ENCODE results near the gene SLC16A1. TPM values are rescaled to one million over a fixed set of nuclear protein-coding genes. Genes with fewer than 3 reads are reported as not detected.

Gene SLC16A1
- total RNA-seq, 4 donors from 2014 or later, result 27.9 to 46.5 (median 36.9) TPM

DNA sequence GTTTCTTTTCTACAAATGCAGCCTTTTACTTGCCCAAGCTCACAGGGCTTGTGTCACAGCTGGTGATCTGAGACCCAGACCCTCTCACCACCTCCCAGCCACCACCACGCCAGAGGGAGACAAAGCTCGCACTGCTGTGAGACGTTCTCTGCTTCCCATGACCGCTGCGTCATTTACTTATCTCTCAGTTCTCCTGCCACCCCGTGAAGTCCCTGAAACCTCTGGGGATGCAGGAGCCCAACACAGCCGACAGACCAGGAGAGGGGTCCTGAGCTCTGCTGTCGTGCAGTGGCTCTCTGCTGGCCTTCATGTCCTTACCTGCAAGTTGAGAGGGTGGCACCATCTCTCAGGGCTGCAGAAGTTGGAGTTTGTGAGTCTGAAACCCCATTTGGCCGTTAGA lies 77.7 kb downstream of the SLC16A1 start:
- H3K36me3 ChIP-seq, result no peaks in the 10 kb centered on the region
- 50 to 58% methylated on average over 2 to 6 of the region's 9 CpGs for WGBS, 2 donors (ENCODE audit: low coverage in 1 of 2)
- H3K4me3 ChIP-seq, result no peak overlapping the region
- ATAC-seq, result no peak
- H3K4me1 ChIP-seq, result no peaks in the 10 kb centered on the region
- no peaks in the 10 kb centered on the region for H3K27me3 ChIP-seq
- H3K27ac ChIP-seq, result no peak overlapping the region
- no peaks in the 10 kb centered on the region for H3K9me3 ChIP-seq
- TF ChIP-seq, protein P1, sequence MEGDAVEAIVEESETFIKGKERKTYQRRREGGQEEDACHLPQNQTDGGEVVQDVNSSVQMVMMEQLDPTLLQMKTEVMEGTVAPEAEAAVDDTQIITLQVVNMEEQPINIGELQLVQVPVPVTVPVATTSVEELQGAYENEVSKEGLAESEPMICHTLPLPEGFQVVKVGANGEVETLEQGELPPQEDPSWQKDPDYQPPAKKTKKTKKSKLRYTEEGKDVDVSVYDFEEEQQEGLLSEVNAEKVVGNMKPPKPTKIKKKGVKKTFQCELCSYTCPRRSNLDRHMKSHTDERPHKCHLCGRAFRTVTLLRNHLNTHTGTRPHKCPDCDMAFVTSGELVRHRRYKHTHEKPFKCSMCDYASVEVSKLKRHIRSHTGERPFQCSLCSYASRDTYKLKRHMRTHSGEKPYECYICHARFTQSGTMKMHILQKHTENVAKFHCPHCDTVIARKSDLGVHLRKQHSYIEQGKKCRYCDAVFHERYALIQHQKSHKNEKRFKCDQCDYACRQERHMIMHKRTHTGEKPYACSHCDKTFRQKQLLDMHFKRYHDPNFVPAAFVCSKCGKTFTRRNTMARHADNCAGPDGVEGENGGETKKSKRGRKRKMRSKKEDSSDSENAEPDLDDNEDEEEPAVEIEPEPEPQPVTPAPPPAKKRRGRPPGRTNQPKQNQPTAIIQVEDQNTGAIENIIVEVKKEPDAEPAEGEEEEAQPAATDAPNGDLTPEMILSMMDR (IDR thresholded peaks at IDR 0.05), result no peak
- TF ChIP-seq EP300 (IDR thresholded peaks at IDR 0.05), result no peak

DNA sequence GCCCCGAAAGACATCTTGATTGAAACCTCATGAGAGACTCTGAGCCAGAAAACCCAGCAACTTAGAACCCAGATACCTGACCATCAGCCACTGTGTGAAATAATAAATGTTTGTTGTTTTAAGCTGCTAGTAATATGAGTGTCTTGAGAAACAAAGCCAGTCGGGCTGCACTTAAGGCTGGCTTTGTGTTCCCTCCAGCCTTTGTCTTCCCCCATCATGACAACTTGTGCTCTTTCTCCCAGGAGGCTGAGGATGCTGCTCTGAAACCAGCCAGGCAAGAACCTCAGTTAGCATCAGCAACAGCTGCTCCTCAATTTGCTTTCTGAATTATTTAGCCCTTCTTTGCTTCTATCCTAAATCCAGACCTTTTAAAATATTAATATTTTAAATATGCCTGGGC lies 78.2 kb downstream of the SLC16A1 start:
- Histone ChIP-seq H3K27me3 (no peaks in the 10 kb centered on the region), H3K4me3 (no peak overlapping the region), H3K9me3 (no peaks in the 10 kb centered on the region), H3K27ac (no peak overlapping the region), H3K36me3 (no peaks in the 10 kb centered on the region), H3K4me1 (no peaks in the 10 kb centered on the region)
- ATAC-seq, result no peak
- WGBS, 2 donors (ENCODE audit: low coverage in 1 of 2), result 51 to 56% methylated on average over 2 of the region's 2 CpGs
- TF ChIP-seq POLR2A (IDR thresholded peaks at IDR 0.05) (no peak), EP300 (IDR thresholded peaks at IDR 0.05) (no peak), POLR2AphosphoS5 (IDR thresholded peaks at IDR 0.05) (no peak)
- TF ChIP-seq, protein P1 (IDR thresholded peaks at IDR 0.05), result no peak

DNA sequence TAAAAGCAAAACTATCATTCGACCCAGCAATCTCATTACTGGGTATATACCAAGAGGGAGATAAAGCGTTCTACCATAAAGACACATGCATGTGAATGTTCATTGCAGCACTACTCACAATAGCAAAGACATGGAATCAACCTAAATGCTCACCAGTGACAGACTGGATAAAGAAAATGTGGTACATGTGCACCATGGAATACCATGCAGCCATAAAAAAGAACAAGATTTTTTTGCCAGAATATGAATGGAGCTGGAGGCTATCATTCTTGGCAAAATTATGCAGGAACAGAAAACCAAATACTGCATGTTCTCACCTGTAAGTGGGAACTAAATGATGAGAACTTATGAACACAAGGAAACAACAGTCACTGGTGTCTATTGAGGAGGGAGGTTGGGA lies 79.7 kb downstream of the SLC16A1 start:
- H3K36me3 ChIP-seq, result no peaks in the 10 kb centered on the region
- no peaks in the 10 kb centered on the region for H3K27me3 ChIP-seq
- no peak overlapping the region for H3K4me3 ChIP-seq
- no peaks in the 10 kb centered on the region for H3K9me3 ChIP-seq
- no peak for ATAC-seq
- H3K4me1 ChIP-seq, result no peaks in the 10 kb centered on the region
- TF ChIP-seq EP300 (IDR thresholded peaks at IDR 0.05) (no peak), POLR2A (IDR thresholded peaks at IDR 0.05) (no peak), POLR2AphosphoS5 (IDR thresholded peaks at IDR 0.05) (no peak)
- TF ChIP-seq, protein P1 (IDR thresholded peaks at IDR 0.05), result no peak
- no peak overlapping the region for H3K27ac ChIP-seq
- 63 to 100% methylated on average over 2 of the region's 2 CpGs for WGBS, 2 donors (ENCODE audit: low coverage in 1 of 2)

DNA sequence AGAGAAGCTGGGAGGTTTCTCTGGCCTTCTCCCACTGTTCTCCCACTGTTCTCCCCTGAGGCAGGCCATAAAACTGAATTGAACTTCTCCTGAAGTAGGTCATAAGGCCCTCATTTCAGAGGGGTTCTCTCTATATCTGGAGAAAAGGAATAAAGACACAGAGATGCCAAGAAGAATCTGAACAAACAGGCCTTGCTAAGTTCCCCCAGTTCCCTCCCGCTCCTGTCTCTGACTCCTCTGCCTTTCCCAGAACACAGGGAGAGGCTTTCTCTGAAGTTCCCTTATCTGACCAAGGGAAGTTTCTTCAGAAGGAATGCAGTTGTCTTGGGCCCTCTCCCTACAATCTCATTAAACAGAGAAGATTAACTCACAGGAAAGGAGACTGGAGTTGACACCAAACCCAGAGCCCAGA lies 83.4 kb downstream of the SLC16A1 start:
- WGBS, 2 donors (ENCODE audit: low coverage in 1 of 2), result 80% methylated on average over 1 of the region's 1 CpG; no CpG with 5 or more reads in 1 of the 2 donors
- no peak for ATAC-seq
- no peaks in the 10 kb centered on the region for H3K4me1 ChIP-seq

DNA sequence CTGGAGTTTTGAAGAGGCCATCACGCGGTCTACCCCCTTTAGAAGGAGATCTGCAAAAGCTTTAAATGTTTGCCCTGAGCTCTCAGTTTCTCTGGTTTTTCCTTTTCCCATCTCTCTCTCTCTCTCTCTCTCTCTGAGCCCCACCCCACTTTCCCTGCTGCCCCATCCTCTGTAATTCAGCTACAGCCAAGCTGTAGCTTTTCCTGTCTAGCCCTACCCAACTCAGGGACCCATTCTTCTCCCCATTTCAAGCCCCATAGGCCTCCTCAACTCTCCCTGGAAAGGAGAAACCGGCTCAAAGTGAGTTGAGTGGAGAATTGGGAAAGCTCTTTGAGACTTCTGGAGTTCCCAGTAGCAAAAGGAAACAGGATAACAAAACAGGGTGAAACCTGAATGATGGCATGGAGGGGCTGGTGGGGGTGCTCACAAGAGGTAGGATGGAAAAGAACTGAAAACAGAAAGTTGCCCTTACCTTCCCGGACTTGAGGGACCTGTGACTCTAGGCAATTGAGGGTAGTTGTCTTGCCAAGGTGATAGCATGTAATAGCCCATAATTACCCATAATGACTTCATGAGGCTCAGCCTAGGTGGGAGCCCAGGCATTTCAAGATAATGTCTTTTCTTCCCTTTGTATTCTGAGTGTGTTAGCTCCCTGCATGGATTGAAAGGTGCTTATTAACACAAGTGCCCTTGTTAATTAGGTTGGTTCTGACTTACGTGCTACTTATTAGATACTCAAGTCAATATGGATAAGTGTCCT lies 84.9 kb downstream of the SLC16A1 start:
- Histone ChIP-seq H3K36me3 (no peaks in the 10 kb centered on the region), H3K4me1 (no peaks in the 10 kb centered on the region), H3K9me3 (no peaks in the 10 kb centered on the region), H3K27me3 (no peaks in the 10 kb centered on the region), H3K27ac (no peak overlapping the region), H3K4me3 (no peak overlapping the region)
- 80 to 85% methylated on average over 1 to 4 of the region's 5 CpGs for WGBS, 2 donors (ENCODE audit: low coverage in 1 of 2)
- ATAC-seq, result no peak
- TF ChIP-seq, protein P1 (IDR thresholded peaks at IDR 0.05), result no peak
- TF ChIP-seq POLR2A (IDR thresholded peaks at IDR 0.05) (no peak), EP300 (IDR thresholded peaks at IDR 0.05) (no peak), POLR2AphosphoS5 (IDR thresholded peaks at IDR 0.05) (no peak)

More for the DNA sequence above, 83.4 kb downstream of the SLC16A1 start:
- TF ChIP-seq, protein P1 (IDR thresholded peaks at IDR 0.05), result no peak
- no peak for TF ChIP-seq POLR2A (IDR thresholded peaks at IDR 0.05)
- Histone ChIP-seq H3K4me3 (no peak overlapping the region), H3K9me3 (no peaks in the 10 kb centered on the region), H3K36me3 (no peaks in the 10 kb centered on the region), H3K27me3 (no peaks in the 10 kb centered on the region), H3K27ac (no peak overlapping the region)

Data from gastroesophageal sphincter (tissue), 4 donors.